Activated CD4-positive, alpha-beta T cell treated with anti-CD3 and anti-CD28 coated beads for 1 hour (primary cell): ENCODE measurements around the gene FRMD3.

ENCODE experiments used
- DNase-seq: peaks from one replicate; pipeline ENCODE4 v3.0.0-alpha.2; 2020

Gene FRMD3

DNA sequence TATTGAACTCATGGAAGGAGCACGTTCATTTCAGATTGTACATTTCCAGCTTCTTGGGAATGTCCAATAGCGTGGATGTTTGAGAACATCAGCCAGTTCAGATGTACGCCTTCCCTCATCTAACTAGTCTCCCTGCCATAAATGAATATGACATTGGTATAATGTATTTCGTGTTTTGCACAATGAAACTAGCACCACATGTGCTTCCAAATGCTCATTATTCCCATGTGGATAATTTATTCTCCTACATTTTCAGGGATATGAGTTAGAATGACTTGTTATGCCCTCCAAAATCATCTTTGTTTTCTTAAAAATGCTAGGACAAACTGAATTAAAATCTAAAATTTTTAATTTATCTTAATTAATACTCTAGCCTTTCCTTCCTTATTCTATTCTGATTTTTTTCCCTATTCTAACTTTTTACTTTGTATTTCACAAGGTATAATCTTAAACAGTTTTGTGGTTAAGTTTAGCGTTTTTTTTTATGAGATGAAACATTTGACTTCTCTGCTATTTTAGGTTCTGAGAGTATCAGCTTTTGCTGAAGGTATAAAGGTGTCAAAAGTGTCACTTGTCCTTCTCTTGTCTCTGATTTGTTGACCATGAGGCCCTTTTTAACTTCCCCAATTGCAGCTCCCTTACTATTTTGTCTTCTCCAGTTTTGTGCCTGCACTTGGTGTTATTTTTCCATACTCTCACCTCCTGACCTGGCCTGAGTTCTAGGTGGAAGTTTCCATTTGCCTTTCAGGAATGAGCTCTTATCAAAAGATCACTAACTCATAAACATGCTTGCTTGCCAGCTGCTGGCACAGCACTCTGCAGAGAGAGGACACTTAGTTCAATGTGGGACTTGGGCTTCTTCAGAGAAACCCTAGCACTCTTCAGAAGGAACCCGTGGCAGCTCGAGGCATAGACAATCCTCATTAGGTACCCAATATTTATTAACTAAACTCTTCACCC lies 106.8 kb downstream of the FRMD3 start:
- DNase-seq: no peak

DNA sequence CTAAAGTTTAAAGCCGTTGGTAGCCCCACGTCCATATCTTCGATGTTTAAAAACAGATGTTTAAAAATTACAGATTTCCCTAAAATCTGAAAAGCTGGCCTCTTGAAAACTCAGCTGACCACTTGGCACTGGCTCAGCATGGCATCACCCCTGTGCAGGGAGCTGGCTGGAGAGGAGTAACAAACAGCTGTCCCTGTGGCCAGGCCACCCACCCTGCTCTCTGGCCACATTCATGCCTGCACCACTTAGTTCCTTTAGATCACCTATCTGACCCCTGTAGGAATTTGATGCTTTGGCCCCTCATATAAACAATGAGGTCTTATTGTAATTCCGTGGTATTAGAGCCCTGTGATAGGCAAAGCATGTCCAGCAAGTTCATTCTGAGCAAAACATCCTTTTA lies 107.5 kb downstream of the FRMD3 start:
- no peak for DNase-seq

DNA sequence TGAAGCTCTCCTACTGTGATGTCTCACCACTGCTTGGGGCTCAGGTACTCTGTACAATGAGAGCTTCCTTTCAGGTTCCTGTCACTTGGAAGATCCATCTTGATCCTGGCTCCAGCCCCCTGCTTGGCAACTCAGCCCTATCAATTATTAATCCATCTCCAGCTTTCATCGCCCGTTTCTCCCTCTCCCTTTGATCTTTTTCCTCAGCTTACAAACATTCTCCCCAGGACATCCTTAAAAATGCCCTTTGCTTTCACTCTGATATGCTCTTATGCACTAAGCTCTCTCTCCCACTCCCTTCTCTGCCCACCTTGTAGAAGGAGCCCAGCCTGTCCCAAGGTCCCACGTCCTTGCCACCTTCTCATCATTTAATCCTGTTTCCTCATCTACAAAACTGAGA lies 109.0 kb downstream of the FRMD3 start:
- DNase-seq: no peak

DNA sequence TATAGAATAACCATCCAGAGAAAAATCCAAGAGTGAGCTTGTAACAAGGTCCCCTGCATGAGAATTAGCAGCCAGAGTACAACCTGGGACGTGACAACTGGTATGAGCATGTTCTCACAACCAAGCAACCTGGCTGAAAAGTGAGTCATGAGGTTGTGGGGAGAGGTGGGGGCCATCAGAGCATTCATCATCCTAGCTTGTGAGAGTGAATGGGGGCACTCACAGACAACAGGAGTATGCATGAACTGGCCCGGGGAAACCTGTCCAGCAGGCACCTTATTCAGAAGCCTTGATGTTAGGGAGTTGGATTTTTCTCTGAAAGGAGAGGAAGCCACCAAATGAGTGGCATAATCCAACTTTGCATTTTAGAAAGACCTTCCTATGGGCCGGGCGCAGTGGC lies 113.0 kb downstream of the FRMD3 start:
- no peak for DNase-seq

DNA sequence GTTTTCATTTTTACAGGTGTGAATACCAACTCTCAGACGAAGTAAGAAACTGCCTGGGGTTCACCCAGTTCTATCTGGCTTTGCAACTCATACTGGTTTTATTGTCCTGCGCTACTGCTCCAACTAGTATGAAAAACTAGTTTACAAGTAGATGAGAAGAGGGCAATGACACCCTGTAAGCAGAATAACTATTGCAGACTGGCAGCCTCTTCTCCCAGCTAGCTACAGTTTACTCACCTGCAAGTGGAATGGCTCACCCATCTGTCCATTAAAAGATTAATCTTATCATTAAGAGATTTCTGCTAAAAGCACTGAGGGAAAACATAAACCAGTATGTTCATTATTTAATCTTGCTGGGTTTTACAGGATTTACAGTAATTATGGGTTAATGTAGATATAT lies 113.4 kb downstream of the FRMD3 start:
- no peak for DNase-seq

DNA sequence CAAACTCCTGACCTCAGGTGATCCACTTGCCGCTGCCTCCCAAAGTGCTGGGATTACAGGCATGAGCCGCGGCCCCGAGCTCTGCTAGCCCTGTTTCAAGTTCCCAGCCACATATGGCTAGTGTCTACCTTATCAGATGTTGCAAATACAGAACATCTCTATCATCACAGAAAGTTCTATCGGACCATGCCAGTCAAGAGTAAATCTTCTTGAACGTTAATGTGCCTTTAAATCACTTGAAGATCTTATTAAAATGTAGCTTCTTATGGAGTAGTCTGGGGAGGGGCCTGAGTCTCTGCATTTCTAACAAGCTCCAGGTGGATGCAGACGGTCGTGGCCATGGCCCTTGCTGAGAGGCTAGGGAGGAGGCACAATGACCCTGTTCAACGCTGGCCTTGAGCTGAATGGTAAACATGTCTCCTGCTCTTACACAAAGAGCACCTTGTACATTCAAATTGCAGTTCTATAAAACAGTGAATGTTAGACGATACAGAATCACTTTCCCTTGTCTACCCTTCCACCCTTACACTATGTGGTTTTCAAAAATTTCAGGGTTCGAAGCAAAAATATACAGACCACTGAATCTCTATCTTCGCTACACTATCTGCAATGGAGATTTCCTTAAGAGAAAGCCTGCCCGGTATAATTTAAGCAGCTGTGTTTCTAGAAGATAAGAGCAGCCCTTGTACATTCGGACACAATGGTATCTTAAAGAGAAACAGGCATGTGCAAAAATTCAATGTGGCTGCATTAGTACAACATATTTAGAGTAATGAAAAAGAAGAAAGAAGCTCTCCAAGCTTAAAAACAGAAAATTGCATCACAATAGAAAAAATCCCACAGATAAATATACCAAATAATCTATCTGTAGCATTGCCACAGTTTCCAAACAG lies 114.1 kb downstream of the FRMD3 start:
- DNase-seq: no peak

DNA sequence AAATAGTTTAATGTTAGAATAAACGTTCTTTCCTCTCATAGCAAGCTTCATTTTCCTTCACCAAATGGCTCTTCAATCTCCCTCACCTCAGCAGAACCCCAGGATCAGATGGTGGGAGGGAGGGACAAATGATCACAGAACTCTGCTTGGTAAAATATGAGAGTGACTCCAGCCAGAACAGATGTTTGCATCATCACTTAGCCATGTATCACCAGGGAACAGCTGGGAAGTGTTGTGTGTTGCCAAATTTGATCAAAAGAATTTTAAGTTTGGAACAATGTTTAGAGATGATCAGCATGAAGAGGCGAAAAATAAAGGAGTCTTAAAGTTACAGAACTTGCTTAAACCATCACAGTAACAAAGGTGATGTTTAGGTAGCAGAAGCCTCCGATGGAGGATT lies 115.7 kb downstream of the FRMD3 start:
- DNase-seq: no peak

DNA sequence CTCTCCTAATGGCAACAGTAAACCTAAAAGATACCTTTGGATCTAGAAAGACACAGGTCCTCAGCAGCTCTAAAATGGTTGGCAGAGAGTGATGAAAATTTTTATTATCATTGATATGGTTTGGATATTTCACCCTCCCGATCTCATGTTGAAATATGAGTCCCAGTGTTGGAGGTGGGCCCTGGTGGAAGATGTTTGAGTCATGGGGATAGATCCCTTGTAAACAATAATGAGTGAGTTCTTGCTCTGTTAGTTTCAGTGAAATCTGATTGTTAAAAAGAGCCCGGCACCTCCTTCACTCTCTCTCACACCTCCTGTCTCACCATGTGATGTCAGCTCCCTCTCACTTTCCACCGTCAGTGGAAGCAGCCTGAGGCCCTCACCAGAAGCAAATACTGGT lies 117.7 kb downstream of the FRMD3 start:
- no peak for DNase-seq

DNA sequence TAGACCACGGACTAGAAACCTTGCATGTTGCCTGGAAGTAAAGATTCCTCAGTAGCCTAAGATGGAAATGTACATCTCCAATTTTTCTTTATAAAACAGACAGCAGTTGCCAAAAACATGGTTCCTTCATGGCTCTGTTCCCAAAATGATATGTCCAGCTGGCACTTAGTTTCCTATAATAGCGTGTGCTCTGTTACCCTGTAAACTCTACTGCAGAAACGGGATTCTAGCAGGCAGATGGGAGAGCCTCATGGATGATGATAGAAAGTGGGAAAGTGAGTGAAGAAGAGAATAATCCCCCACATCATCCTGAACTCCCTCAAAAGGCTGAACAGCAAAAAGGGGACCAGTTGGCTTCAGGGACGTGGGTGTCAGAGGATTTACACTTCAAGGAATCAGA lies 118.2 kb downstream of the FRMD3 start:
- no peak for DNase-seq

DNA sequence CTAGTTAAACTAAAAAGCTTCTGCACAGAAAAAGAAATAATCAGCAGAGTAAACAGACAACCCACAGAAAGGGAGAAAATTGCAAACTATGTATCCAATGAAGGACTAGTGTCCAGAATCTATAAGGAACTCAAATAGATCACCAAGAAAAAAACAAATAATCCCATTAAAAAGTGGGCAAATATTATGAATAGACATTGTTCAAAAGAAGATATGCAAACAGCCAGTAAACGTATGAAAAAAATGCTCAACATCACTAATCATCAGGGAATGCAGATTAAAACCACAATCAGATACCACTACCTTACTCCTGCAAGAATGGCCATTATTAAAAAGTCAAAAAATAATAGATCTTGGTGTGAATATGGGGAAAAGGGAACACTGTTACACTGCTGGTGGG lies 119.9 kb downstream of the FRMD3 start:
- no peak for DNase-seq

DNA sequence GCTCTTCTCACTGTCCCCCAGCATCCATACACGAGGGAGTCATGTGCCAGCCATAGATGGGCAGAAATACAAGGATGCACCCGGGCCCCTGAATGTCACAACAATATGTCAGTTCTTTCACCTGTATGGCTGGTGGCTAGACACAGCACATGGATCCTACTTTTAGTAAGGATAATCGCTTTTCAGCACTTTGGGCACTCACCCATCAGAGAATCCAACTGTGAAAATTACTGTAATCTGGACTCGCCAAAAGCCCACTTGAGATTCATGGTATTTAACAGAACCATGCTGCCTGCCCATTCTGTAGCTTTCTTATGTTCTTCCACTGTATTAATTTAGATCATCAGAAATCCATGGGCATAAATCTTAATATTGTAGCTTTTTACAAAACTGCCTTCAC lies 124.8 kb downstream of the FRMD3 start:
- no peak for DNase-seq

DNA sequence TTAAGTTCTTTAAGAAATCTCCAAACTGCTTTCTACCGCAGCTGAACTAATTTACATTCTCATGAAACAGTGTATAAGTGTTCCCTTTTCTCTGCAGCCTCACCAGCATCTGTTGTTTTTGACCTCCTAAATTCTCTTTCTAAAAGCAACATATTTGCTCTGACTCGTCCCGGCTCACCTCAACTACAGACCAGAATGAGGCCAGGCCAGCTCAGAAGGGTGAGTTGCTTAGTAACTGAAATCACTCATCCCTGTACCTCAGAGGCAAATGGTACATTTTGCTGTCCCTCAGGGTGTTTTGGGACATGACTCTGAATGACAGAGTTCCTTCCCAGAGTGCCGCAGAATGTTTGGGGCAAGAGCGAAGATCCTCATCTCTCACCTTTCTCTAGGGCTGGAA lies 127.5 kb downstream of the FRMD3 start:
- no peak for DNase-seq

DNA sequence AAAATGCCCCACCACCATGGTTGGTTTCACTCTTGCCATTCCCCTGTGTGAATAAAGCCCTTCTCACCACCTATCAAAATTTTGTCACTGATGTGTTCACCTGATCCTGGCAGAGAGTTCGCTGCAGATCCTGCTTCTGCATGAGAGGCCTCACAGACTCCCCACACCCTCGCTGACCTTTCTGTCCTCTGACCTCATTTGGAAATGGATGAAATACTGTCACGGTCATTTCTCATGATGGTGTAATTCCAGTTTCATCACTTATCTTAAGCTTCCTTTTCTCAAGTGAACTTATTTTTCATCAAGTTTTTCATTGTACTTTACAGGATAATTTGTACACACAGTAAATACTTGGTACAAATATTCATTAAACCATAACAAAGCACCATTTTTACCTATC lies 131.3 kb downstream of the FRMD3 start:
- no peak for DNase-seq

DNA sequence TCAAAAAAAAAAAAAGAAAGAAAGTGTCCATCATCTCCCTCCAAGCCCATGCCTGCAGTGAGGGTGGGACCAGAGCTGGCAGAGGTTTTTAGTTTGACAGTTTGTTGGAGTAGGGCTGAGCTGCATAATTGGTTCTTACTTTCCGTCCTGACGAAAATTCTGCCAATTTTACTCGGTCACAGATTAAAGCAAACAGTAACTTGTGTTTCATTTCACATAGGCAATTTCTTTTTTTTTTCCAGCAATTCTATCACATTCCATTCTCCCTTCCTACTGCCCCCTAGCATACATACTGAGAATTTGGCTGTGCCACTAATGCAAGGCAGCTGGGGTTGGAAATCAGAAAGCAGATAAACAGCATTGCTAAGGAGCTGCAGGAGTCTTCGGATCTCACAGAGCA lies 132.4 kb downstream of the FRMD3 start:
- no peak for DNase-seq

DNA sequence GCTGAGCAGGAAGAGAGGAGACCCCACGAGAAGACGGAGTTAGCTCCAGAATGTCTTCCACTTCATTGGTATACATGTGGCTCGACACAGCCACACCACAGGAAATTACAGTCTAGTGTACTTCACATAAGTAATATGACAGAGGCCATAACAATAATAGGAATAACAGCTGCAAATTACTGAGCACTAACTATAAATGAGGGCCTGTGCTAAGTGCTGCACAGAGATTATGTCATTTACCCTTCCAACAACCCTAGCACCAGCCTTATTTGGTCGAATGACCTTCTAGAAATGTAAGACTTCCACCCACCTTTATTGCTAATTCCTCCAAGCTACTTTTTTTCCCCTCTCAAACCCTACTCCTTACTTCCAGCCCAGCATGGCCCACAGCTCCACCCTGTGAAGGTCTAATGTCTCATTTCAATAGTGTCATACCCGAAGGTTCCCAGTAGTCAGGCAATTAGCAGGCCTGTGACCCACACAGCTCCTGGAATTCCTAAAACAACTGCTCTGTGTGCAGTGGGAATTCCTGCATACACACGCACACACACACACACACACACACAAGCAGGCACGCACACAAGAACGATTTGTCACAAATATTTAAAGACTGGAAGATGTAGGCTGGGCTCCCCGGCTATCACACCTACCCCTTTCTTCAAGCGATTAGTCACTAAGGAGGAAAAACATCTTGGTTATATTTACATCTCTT lies 134.5 kb downstream of the FRMD3 start:
- DNase-seq: no peak

DNA sequence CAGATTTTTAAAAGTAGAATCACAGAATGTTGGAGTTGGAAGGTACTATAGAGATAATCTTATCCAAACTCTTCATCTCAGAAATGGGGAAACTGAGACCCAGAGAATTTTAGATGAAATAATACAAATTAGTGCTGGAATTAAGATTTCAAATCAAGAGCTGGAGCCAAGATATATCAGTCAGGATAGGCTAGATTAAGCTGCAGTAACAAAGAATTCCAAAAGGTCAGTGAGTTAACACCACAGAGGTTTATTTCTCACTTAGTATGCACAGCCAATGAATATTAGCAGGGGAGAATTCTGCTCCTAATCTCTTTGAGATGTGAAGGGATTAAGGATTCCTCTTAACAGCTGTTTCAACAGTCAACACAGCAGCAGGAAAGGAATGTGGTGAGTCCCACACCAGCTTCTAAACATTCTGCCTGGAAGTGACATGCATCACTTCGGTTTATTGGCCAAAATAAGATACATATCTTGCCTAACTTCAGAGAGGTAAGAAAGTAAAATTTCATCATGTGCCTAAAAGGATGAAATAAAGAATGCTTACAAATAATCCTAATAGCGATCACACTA lies 136.8 kb downstream of the FRMD3 start:
- no peak for DNase-seq

DNA sequence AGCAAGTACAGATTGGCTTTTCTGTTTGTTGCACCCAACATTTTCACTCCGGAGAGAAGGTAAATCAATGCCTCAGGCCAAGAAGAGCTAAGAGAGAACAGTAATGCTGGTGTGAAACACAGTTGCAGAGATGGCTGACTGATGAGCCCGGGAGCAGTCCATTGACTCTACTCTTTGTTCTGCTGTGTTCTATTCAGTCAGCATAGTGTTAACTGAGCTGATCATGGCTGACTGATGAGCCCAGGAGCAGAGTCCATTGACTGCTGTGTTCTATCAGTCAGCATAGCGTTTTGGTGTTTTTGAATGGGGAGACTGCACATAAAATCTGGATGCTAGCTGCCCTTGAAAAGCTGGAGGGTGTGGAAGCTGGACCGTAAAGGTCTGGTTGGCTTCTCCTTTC lies 141.4 kb downstream of the FRMD3 start:
- DNase-seq: no peak

DNA sequence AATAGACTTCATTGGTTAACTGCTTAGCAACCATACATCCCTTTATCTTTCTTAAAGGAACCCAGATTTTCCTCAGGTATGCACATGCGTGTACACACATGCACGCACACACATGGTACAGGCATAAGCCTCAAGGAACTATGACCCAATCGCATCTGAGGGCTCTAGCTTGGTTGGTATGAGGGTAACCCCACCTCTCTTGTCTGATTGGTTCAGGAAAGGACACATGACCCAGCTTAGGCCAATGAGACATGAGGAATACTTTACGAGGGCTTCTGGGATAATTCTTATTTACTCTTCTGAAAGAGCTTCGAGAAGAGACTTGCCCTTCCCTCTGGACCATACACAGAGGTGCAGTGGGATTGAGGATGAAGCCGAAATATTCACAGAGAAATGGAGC lies 141.9 kb downstream of the FRMD3 start:
- DNase-seq: no peak

DNA sequence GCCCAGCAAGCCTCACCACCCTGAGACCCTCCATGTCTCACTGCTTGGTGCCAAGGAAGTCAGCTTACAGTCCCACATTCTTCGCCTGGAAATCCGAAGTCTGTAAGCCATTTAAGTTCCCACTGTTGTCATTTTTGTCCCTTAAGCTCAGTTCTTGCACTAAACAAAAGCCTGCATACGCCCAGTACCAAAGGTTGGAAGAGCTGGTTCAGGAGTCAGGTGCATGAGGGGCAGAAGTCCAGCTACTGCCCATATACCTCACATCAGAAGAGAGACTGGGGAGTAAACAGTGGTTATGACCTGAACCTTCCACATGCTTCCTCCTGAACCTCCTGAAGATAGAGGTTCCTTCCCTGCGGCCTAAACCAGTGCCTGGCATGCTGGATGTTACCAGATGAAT lies 146.0 kb downstream of the FRMD3 start:
- no peak for DNase-seq

DNA sequence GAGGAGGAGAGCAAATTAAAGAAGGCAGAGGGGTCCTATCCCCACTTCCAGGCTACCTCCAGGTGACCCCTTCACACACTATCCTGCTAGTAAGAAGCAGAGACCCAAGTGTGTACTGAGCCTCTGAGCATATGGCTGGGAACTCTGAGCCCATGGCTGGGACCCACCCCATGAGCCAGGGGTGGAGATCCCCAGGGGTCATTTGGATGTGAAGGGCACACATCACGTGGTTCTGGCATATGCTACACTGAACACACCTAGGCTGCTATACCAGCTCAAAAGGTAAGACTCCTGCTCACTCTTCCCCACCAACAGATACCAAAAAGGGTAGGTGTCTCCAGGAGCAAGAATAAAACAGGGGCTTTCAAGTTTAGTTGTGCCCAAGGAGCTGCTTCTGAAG lies 149.9 kb downstream of the FRMD3 start:
- DNase-seq: no peak

DNA sequence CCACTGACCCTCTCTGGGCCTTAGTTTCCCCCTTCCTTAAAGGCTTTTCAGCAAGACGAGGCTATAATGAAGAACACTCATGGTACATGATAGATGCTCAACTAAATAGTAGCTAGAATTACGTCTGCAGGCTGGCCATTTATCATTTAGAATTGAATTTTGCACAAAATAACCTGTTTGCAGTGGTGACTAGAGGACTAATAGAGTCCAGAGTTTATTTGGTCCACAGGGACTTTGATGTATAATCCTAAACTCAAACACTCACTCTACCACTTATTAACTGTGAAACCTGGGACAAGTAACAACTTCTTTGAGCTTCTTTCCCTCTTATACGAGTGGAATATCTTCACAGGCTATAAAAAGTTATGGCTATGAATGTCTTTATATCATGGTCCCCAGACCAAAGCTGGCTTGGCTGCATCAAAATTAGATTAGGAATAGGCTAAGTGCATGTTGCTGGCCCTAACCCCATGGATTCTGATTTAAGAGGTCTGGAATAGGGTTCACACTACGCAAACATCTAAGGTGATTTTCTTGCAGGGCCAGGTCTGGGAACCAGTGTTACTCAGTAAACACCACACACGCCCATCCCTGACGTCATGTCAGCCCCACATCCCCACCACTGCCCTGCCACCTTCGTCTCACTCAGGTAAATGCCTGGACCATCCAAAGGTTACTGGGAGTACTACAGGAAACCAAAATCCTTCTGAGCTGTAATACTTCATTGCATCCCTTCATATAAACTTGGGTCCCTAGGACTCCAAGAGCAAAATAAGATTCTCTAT lies 150.6 kb downstream of the FRMD3 start:
- no peak for DNase-seq

DNA sequence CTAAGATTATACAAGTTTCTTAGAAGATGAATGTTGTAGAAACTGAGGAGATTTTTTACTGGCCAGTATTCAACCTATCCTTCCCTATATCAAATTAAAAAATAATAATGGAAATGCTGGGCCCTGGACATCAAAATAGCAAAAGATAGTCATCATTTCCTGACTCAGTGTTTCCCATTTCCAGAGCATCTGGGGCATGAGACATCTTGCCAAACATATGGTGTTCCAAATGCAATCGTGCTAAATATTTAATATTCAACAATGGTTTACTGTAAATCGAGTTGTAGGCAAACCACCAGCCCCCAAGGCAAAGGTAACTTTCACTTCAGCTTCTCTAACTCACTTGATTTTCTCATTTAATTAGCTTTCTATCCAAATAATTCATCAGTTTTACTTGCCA lies 152.9 kb downstream of the FRMD3 start:
- DNase-seq: no peak
